ENCODE measurements around the gene SHB.

Gene SHB

DNA sequence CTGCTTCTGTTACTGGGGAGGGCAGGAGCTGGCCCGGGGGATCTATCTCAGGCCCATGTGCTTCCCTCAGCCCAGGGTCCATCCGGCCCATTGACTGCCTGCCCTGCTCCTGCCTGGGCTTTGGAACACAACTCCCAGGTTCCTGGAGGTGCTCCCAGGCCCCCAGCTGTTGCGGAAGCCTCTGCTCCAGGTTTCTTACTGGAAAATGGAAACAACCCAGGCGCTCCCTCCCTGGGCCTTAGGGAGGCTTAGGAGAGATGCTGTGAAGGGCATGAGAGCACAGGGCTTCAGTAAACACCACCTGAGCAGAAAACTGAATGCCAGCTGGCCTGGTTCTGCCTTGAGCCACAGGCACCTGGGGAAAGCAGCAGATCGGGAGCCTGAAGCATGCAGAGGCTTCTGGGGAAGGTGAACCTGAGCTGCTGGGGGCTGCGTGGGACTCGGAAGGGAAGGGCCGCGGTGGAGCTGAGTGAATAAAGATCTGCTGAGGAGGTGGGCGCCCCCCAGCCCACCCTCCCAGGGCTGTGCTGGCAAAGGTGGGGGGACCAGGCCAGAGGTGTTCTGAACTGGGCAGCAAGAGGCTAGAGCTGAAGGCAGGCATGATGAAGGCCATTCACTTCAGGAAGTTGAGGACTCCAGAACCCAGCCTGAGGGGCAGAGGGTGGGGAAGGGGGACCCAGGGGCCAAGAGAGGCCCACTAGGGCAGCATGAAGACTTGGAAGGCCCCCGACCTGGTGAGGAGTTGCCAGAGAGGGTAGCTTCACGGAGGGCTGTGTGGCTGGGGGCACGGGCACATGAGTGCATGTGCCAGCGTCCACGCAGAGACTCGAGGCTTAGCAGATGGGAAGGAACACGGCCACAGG, 64.8 kb downstream of the SHB start:
- DNase-seq = no peak

DNA sequence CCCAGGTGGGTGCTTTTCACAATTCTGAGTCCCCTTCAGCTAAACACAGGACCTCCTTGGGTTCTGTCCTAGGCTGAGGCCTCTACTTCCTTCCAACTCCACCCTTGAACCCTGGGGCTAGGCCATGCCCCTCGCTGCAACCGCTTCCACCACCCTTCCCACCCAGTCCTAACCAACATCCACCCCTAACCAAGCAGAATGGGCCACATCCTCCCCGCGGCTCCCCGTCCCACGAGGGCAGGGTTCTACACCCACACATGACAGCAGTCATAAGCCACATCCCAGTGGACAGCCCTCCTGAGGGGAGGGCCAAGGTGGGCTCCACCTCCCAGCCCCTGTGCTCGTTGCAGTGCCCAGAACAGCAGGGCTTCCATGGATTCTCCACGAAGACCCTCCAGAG, 65.8 kb downstream of the SHB start:
- no peak for DNase-seq

- no peak for DNase-seq
Measured at GRCh38 chr9:38001430-38001829, 67.6 kb downstream of the SHB start.

- DNase-seq = no peak
Measured at GRCh38 chr9:38000735-38001134, 68.3 kb downstream of the SHB start.

DNA sequence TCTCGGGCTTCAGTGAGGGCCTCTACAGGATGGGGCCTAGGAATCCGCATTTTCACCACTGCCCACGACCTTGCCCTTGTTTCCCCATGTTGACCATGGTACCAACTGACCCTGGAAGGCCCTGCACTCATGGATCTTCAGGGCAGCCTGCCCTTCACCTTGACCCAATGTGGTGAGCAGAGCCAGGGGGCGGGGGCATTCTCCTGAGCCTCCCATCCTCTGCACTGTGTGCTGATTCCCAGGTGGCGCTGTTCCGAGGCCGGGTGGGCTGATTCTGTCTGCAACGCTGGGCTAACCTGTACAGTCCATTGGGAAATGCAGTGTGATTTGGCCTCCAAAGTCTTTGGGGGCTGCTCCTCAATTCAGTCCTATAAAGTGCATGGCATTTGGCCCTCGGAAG, 68.7 kb downstream of the SHB start:
- no peak for DNase-seq

DNA sequence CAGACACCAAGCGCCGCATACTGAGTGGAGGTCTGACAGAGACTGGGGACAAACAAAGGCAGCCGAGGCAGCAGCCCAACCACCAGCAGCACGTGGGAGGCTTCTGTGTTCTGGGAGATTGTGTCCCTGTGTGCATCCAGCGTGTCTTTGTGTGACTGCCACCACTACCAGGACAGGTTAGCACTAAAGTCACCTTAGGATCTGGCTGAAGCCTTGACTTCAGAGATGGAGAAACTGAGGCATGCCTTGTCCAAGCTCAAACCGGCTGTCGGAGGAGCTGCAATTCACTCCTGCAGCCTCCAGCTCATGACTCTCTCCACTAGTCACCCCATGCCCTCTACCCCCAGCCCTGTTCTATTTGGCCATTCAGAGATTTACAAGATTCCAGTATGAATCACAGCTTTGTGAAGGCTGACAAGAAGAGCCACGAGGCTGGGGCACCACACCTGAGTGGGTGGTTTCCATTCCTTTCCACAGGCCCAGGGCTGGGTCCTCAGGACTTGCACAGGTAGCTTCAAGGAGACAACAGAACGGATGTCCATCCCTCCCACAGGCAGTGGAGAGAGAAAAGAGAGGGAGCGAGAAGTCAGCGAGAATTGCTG, 69.3 kb downstream of the SHB start:
- DNase-seq = no peak

DNA sequence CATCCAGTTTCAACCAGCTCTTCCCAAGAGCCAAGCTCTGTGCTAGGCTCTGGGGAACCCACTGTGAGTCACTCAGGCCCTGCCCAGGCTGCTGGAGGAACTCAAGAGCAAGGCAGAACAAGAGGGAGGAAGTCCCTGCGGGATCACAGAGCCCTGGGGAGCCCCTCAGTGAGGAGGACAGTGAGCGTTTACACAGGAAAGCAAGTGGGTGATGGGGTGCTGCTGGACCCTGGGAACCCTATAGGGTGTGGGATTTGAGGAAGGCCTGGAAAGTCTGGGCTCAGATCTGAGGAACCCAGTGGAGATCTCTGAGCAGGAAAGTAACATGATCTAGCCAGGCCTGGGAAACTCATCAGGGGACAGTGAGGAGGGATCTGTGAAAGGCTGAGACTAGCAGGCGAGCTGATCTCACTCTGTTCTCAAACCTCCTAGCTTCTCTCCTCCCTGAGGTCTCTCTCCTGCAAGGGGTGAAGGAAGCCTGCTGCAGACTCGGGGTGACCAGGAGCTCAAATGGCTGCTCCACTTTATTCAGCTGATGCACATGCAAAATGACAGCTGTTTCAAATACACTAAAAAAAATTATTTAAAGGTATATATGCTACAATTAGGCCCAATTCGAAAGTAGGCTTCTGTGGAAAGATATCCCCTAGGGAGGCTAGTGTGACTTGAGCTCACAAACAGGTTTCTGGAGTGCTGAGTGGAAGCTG, 70.0 kb downstream of the SHB start:
- no peak for DNase-seq

- no peak for DNase-seq
Measured at GRCh38 chr9:37997636-37998374, 71.2 kb downstream of the SHB start.

- DNase-seq = no peak
Measured at GRCh38 chr9:37996819-37997217, 72.2 kb downstream of the SHB start.

DNA sequence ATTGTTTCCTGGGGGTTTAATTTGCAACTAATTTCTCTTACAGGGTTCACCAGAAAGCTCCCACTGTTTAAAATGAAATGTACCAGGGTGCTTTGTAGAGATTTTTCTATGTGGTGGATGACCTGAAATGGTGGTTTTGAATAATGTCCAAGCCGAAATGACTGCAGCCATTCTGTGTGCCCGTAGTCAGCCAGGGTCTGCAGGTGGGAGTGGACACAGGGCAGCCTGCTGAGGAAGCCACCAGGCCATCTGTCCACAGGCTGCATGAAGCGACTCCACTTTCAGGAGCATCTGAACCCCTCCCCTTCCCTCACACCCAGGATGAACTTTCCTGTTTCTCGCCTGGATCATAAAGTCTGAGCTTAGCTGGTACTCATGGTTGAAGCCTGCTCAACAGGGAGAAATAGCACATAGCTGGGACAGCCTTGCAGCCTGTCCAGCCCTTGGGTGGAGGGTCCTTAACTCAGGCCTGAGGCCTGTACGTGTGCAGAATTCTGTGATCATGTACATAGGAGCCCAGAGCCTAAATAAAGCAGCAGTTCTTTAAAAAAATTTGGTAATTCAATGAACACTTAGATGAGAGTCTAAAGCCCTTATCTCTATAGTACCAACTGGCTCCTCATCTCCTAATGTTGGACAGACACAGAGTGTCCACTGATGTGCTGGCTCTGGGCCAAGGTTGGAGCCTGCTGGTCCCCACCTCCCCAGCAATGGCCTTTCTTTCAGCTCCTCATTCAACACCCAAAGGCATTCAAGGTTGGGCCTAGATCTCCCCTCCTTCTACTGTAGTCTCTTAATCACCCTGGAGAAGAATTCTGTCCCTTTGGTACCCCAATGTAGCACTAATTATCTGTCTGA, 72.8 kb downstream of the SHB start:
- DNase-seq = no peak

- DNase-seq = no peak
Measured at GRCh38 chr9:37995348-37995737, 73.7 kb downstream of the SHB start.

DNA sequence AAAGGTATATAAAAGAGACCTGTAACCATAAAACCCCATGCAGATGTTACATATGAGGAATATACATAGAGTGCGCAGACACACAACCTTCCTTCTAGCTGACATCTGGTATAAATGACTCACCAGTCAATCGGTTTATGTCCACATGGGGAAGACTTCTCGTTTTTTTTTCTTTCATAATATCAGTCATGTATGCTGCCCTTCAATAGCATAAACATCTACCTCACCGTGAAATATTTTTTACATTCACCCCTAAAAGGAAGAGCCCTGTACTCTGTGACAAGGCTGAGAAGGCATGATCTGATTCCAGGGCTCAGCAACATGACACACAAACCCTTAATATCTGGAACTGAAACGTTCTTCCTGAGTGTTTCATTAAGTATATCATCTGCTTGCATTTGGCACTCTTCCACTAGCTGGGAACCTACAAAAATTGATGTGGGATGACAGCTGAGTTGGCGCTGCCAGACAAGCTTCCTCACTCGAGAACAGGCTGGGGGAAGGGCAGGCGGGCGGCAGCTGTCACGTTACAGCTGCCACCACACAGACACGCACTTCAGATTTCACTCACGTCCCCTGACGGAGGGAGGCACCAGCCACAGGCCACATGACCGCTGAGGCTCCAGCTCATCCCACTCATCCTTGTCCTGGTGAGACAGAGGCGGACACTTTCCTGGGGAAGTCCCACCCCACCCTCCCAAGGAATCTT, 74.2 kb downstream of the SHB start:
- peak; percentile 82 for DNase-seq

- DNase-seq = no peak
Measured at GRCh38 chr9:37992924-37993349, 76.1 kb downstream of the SHB start.

- no peak for DNase-seq
Measured at GRCh38 chr9:37990404-37991015, 78.5 kb downstream of the SHB start.

- no peak for DNase-seq
Measured at GRCh38 chr9:37989701-37990100, 79.3 kb downstream of the SHB start.

GRCh38 chr9:37988602-37989001, 80.4 kb downstream of the SHB start:
- no peak for DNase-seq

DNA sequence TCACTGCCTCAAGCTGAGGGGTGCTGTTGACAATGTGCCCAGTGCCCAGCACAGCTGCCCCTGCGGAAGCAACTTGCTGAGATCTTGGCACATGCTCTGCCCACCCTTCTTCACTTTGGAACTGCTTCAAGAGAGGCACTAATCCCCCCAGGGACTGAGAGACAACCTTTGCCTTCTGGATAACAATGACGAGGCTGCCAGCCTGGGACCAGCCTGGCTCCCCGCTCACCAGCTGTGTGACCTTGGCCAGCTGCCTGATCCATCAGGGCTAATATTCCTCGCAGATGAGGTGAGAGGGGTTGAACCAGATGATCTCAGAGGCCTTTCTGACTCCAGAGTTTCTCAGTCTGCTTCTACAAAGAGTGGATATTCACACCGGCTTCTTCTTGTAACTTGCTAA, 81.0 kb downstream of the SHB start:
- peak; percentile 72 for DNase-seq

GRCh38 chr9:37987467-37987981, 81.5 kb downstream of the SHB start:
- peak; percentile 70 for DNase-seq

DNA sequence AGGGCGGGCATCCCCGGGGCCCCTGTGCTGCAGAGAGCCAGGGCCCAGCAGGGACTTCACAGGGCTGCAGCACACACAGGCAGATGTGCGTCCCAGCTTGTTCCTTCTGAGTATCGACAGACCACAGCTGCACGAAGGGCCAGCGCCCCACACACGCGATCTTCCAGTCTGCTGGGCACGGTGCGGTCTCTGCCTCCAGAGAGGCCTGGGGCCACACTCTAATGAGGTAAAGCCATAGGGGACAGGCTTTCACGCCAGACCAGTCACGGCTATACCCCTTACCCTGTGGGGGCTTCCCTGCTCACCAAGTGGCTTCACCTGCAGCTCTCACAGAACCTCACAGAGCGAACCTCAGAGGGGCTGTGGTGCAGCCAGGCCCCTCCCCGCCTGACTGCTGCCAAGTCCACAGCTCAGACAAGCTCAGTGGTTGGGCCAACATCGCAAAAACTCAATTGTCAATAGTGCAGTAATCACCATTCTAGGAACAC, 82.2 kb downstream of the SHB start:
- DNase-seq = no peak

DNA sequence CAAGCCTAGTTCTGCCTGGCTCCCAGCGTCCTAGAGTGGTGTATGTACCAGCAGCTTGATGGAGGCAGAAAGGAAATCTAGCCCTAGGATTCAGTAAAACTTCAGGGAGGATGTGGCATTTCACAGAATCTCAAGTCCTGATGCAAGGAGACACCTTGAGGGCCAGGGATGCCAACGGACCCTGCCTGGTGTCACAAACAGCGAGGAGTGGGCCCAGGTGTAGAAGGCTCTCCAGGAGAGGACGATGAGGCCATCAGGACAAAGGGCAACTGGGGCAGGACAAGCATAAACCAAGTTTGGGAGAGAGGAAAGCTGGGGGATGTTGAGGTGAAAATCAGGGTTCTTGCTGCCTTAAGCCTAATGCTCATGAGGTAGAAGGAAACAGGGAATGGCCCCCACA, 83.0 kb downstream of the SHB start:
- no peak for DNase-seq

All from DMS79 treated with DMSO at 0.1 percent for 48 hours (cell line).